Esophagus squamous epithelium (tissue), 5 donors: ENCODE data around the gene CSMD2. TPM values are rescaled to one million over a fixed set of nuclear protein-coding genes. Genes with fewer than 3 reads are reported as not detected.

Experiments
- DNase-seq: peaks from one replicate; lab custom pipeline; 2025; lab: John Stamatoyannopoulos, UW
- H3K27ac ChIP-seq, 4 donors: fragments of 200-600 bp; sonication (generic); one replicate each; pipeline ENCODE4 v1.5.1; 2016 to 2019; ENCODE audit warnings: mild to moderate bottlenecking in 1 of 4
- H3K27me3 ChIP-seq, 4 donors: fragments of 200-600 bp; sonication (generic); 1 replicate in 3 of 4; 2 replicates in 1 of 4; pipeline versions ENCODE4 v1.5.1 to v1.6.0; 2017 to 2021; ENCODE audit warnings: antibody characterized with exemption in 1 of 4
- H3K36me3 ChIP-seq, 3 donors: fragments of 200-600 bp; sonication (generic); one replicate each; pipeline ENCODE4 v1.5.1; 2016 to 2019
- H3K4me1 ChIP-seq, 3 donors: fragments of 200-600 bp; sonication (generic); one replicate each; pipeline ENCODE4 v1.5.1; 2017 to 2019
- H3K4me3 ChIP-seq, 4 donors: fragments of 200-600 bp; sonication (generic); 1 replicate in 3 of 4; 2 replicates in 1 of 4; pipeline ENCODE4 v1.5.1; 2016 to 2019; ENCODE audit warnings: mild to moderate bottlenecking in 2 of 4, moderate library complexity in 1 of 4
- H3K9me3 ChIP-seq, 3 donors: fragments of 200-600 bp; sonication (generic); one replicate each; pipeline ENCODE4 v1.5.1; 2016 to 2019
- CTCF ChIP-seq, 6 experiments: fragments of 450-650 bp in 4 of 6; fragments of 200-600 bp in 2 of 6; sonication (generic) in 2 of 6; IDR thresholded peaks; one replicate each; pipeline ENCODE4 v1.5.1; 2016 to 2019; ENCODE audit warnings: antibody characterized with exemption in 6 of 6, mild to moderate bottlenecking in 4 of 6, moderate library complexity in 4 of 6
- POLR2A ChIP-seq, 4 donors: fragments of 450-650 bp; IDR thresholded peaks; one replicate each; pipeline ENCODE4 v1.6.1; 2017; ENCODE audit warnings: antibody characterized with exemption in 4 of 4, mild to moderate bottlenecking in 4 of 4, moderate library complexity in 3 of 4
- WGBS, 2 donors: methylation state at CpG; one replicate each; pipeline ENCODE4 v1.1.5; 2018; 5-methylcytosine and 5-hydroxymethylcytosine counted together
- intact Hi-C: fragments of 100-400 bp; cut with DNase I; formaldehyde crosslinking; loops from one replicate; pipeline ENCODE4 v1.15.0; 2022
- total RNA-seq, 4 donors: library from RNA; depleted of rRNA; stranded (reverse); fragments of >200 nt; gene quantifications; one replicate each; pipeline ENCODE4 v1.1.0, GENCODE V29; 2016
- donor health status: DM: yes; HTN: yes; CAD: no.

Gene CSMD2
- total RNA-seq, 4 donors from 2014 or later, result under 0.01 to 0.13 TPM; not detected in 2

- H3K4me3 ChIP-seq, result no peak overlapping the region
- H3K27ac ChIP-seq, result no peak overlapping the region
- H3K27me3 ChIP-seq, result peaks cover 0 to 11% (median 0%) of the 10 kb centered on the region in 4 donors
- no peaks in the 10 kb centered on the region for H3K36me3 ChIP-seq
- DNase-seq, result no peak
- intact Hi-C loops, result no loop called here
- H3K9me3 ChIP-seq, result no peaks in the 10 kb centered on the region
- WGBS, 2 donors, result 46 to 48% methylated on average over 3 of the region's 3 CpGs
- no peak for TF ChIP-seq POLR2A (IDR thresholded peaks at IDR 0.05)
- peaks cover 0 to 12% (median 0%) of the 10 kb centered on the region in 3 donors for H3K4me1 ChIP-seq
Measured at GRCh38 chr1:33818071-33818470, 347.0 kb downstream of the CSMD2 start.

- intact Hi-C loops, result no loop called here
- DNase-seq, result no peak
Measured at GRCh38 chr1:33815061-33815460, 350.0 kb downstream of the CSMD2 start.

GRCh38 chr1:33814166-33814565 lies 350.9 kb downstream of the CSMD2 start:
- H3K27ac ChIP-seq, result no peak overlapping the region
- H3K36me3 ChIP-seq, result no peaks in the 10 kb centered on the region
- no peak for DNase-seq
- 78 to 96% methylated on average over 2 of the region's 2 CpGs for WGBS, 2 donors
- peaks cover 0 to 12% (median 0%) of the 10 kb centered on the region in 3 donors for H3K4me1 ChIP-seq
- H3K9me3 ChIP-seq, result no peaks in the 10 kb centered on the region
- H3K4me3 ChIP-seq, result no peak overlapping the region
- H3K27me3 ChIP-seq, result peaks cover 0 to 2% (median 0%) of the 10 kb centered on the region in 4 donors
- intact Hi-C loops, result no loop called here
- TF ChIP-seq CTCF (IDR thresholded peaks at IDR 0.05) (no peak), POLR2A (IDR thresholded peaks at IDR 0.05) (no peak)

More at GRCh38 chr1:33815061-33815460, 350.0 kb downstream of the CSMD2 start:
- Histone ChIP-seq H3K27ac (no peak overlapping the region), H3K4me1 (peaks cover 0 to 12% (median 0%) of the 10 kb centered on the region in 3 donors), H3K9me3 (no peaks in the 10 kb centered on the region), H3K4me3 (no peak overlapping the region), H3K36me3 (no peaks in the 10 kb centered on the region), H3K27me3 (peaks cover 0 to 2% (median 0%) of the 10 kb centered on the region in 4 donors)
- 12 to 28% methylated on average over 4 of the region's 4 CpGs for WGBS, 2 donors
- TF ChIP-seq CTCF (IDR thresholded peaks at IDR 0.05) (no peak), POLR2A (IDR thresholded peaks at IDR 0.05) (no peak)

GRCh38 chr1:33810571-33810970 lies 354.5 kb downstream of the CSMD2 start:
- Histone ChIP-seq H3K9me3 (no peaks in the 10 kb centered on the region), H3K4me1 (peaks cover 0 to 12% (median 0%) of the 10 kb centered on the region in 3 donors), H3K4me3 (no peak overlapping the region), H3K27me3 (peaks cover 0 to 6% (median 0%) of the 10 kb centered on the region in 4 donors), H3K36me3 (no peaks in the 10 kb centered on the region), H3K27ac (no peak overlapping the region)
- no peak for TF ChIP-seq CTCF (IDR thresholded peaks at IDR 0.05)
- no peak for TF ChIP-seq POLR2A (IDR thresholded peaks at IDR 0.05)
- WGBS, 2 donors, result 82 to 87% methylated on average over 5 of the region's 5 CpGs
- DNase-seq, result no peak
- intact Hi-C loops, result no loop called here

- WGBS, 2 donors, result 84 to 85% methylated on average over 3 of the region's 3 CpGs
- H3K4me1 ChIP-seq, result no peaks in the 10 kb centered on the region
- H3K27ac ChIP-seq, result no peak overlapping the region
- H3K9me3 ChIP-seq, result no peaks in the 10 kb centered on the region
- DNase-seq, result no peak
- H3K27me3 ChIP-seq, result peaks cover 0 to 12% (median 0%) of the 10 kb centered on the region in 4 donors
- intact Hi-C loops, result no loop called here
- TF ChIP-seq POLR2A (IDR thresholded peaks at IDR 0.05) (no peak), CTCF (IDR thresholded peaks at IDR 0.05) (no peak)
- H3K36me3 ChIP-seq, result no peaks in the 10 kb centered on the region
- no peak overlapping the region for H3K4me3 ChIP-seq
Measured at GRCh38 chr1:33805988-33806387, 359.0 kb downstream of the CSMD2 start.

- H3K36me3 ChIP-seq, result no peaks in the 10 kb centered on the region
- no peaks in the 10 kb centered on the region for H3K4me1 ChIP-seq
- 100% methylated on average over 2 of the region's 2 CpGs for WGBS, 2 donors
- H3K27me3 ChIP-seq, result peaks cover 0 to 12% (median 0%) of the 10 kb centered on the region in 4 donors
- intact Hi-C loops, result no loop called here
- H3K27ac ChIP-seq, result no peak overlapping the region
- no peak for TF ChIP-seq CTCF (IDR thresholded peaks at IDR 0.05)
- H3K4me3 ChIP-seq, result no peak overlapping the region
- H3K9me3 ChIP-seq, result peaks cover 0 to 5% (median 4%) of the 10 kb centered on the region in 3 donors
- DNase-seq, result no peak
Measured at GRCh38 chr1:33802268-33802667, 362.8 kb downstream of the CSMD2 start.
